Neural cell (in vitro differentiated cells): ENCODE data around the gene KCTD2. TPM values are rescaled to one million over a fixed set of nuclear protein-coding genes. Genes with fewer than 3 reads are reported as not detected.
"Not testable (repeated sequence)": the region's sequence is repeated elsewhere in the genome, so short reads cannot be mapped to it uniquely, and the experiment has no call there.

ENCODE experiments used
- H2AFZ ChIP-seq: fragments of 200-600, 300-800 bp; sonication (generic), shearing (Covaris generic); 2 replicates; pipeline ENCODE4 v1.6.0; 2014; ENCODE audit warnings: low read depth, mild to moderate bottlenecking, antibody characterized with exemption, low read length, moderate library complexity
- H3F3A ChIP-seq: fragments of 200-600 bp; shearing (Covaris generic); 2 replicates; pipeline ENCODE4 v1.6.1; 2016; ENCODE audit warnings: mild to moderate bottlenecking, moderate library complexity, mixed read lengths, antibody characterized with exemption, low read length; ENCODE audit not compliant: insufficient read depth, poor library complexity, severe bottlenecking
- H3K27ac ChIP-seq: fragments of 200-600, 300-800 bp; sonication (generic), shearing (Covaris generic); 2 replicates; pipeline ENCODE4 v1.5.1; 2014; ENCODE audit warnings: mild to moderate bottlenecking, low read length, moderate library complexity
- H3K27me3 ChIP-seq: fragments of 300-800, 200-600 bp; sonication (generic), shearing (Covaris generic); 2 replicates; pipeline ENCODE4 v1.6.0; 2014; ENCODE audit warnings: mild to moderate bottlenecking, low read depth, low read length, moderate library complexity; ENCODE audit not compliant: insufficient read depth
- H3K36me3 ChIP-seq: fragments of 300-800, 200-600 bp; sonication (generic), shearing (Covaris generic); 2 replicates; pipeline ENCODE4 v1.5.1; 2014; ENCODE audit warnings: mild to moderate bottlenecking, antibody characterized with exemption, low read length, moderate library complexity; ENCODE audit not compliant: insufficient read depth
- H3K4me2 ChIP-seq: fragments of 300-800, 200-600 bp; sonication (generic), shearing (Covaris generic); 2 replicates; pipeline ENCODE4 v1.6.0; 2014; ENCODE audit warnings: mild to moderate bottlenecking, low read length
- H3K4me3 ChIP-seq: fragments of 300-800, 200-600 bp; sonication (generic), shearing (Covaris generic); 2 replicates; pipeline ENCODE4 v1.5.1; 2014; ENCODE audit warnings: mild to moderate bottlenecking, low read length, moderate library complexity
- H3K79me2 ChIP-seq: fragments of 200-600 bp; shearing (Covaris generic); replicated peaks from 2 replicates; pipeline ENCODE4 v1.6.0; 2014; ENCODE audit warnings: mild to moderate bottlenecking, low read length, moderate library complexity; ENCODE audit not compliant: insufficient read depth
- H3K9ac ChIP-seq: fragments of 300-800, 200-600 bp; sonication (generic), shearing (Covaris generic); 2 replicates; pipeline ENCODE4 v1.6.1; 2016; ENCODE audit warnings: mild to moderate bottlenecking, low read length, mixed read lengths
- H3K9me2 ChIP-seq: fragments of 200-600 bp; shearing (Covaris generic); 2 replicates; pipeline ENCODE4 v1.6.1; 2016; ENCODE audit warnings: mild to moderate bottlenecking, low read length, mixed read lengths; ENCODE audit not compliant: insufficient read depth
- H3K9me3 ChIP-seq: fragments of 200-600, 300-800 bp; sonication (generic), shearing (Covaris generic); 2 replicates; pipeline ENCODE4 v1.6.1; 2016; ENCODE audit warnings: mild to moderate bottlenecking, mixed run types, low read length, moderate library complexity, mixed read lengths
- H4K20me1 ChIP-seq: fragments of 200-600 bp; shearing (Covaris generic); 2 replicates; pipeline ENCODE4 v1.6.1; 2016; ENCODE audit warnings: mild to moderate bottlenecking, mixed run types; ENCODE audit not compliant: insufficient read depth
- EP300 ChIP-seq: fragments of 450-650 bp; conservative IDR thresholded peaks from 2 replicates; pipeline ENCODE4 v1.6.1; 2014; ENCODE audit warnings: antibody characterized with exemption, mild to moderate bottlenecking, moderate library complexity; ENCODE audit not compliant: poor library complexity, severe bottlenecking
- EZH2 ChIP-seq: fragments of 200-600, 300-800 bp; shearing (Covaris generic), sonication (generic); IDR thresholded peaks from 2 replicates; pipeline ENCODE4 v1.6.1; 2014; ENCODE audit warnings: antibody characterized with exemption, low read length, borderline replicate concordance, mild to moderate bottlenecking; ENCODE audit not compliant: insufficient read depth, poor library complexity, severe bottlenecking
- MXI1 ChIP-seq: fragments of 450-650 bp; conservative IDR thresholded peaks from 2 replicates; pipeline ENCODE4 v1.6.1; 2014; ENCODE audit warnings: antibody characterized with exemption, mild to moderate bottlenecking; ENCODE audit not compliant: poor library complexity, severe bottlenecking
- POLR2AphosphoS5 ChIP-seq: IDR thresholded peaks from 2 replicates; pipeline ENCODE4 v1.6.1; 2012
- RAD21 ChIP-seq: fragments of 450-650 bp; conservative IDR thresholded peaks from 2 replicates; pipeline ENCODE4 v1.6.1; 2014; ENCODE audit warnings: antibody characterized with exemption, mild to moderate bottlenecking, moderate library complexity
- SMC3 ChIP-seq: fragments of 450-650 bp; conservative IDR thresholded peaks from 2 replicates; pipeline ENCODE4 v1.6.1; 2014; ENCODE audit warnings: antibody characterized with exemption, mild to moderate bottlenecking, moderate library complexity; ENCODE audit not compliant: poor library complexity
- TAF1 ChIP-seq: IDR thresholded peaks from 2 replicates; pipeline ENCODE4 v1.6.1; 2012; ENCODE audit warnings: low read depth
- polyA plus RNA-seq: library from polyadenylated mRNA; depleted of rRNA; stranded (reverse); fragments of >200 nt; gene quantifications from 2 replicates; pipeline ENCODE4 v1.2.3, GENCODE V29; 2014
- TF ChIP-seq, protein P1 (sequence below): IDR thresholded peaks from 2 replicates; pipeline ENCODE4 v1.6.1; 2012; ENCODE audit warnings: borderline replicate concordance
- TF ChIP-seq, protein P2 (sequence below): fragments of 450-650 bp; IDR thresholded peaks from 2 replicates; pipeline ENCODE4 v1.5.1; 2014; ENCODE audit warnings: antibody characterized with exemption, mild to moderate bottlenecking, moderate library complexity; ENCODE audit not compliant: poor library complexity, severe bottlenecking

KCTD2 gene
- polyA plus RNA-seq, 1 donor from 2014 or later: 32.8 TPM

DNA sequence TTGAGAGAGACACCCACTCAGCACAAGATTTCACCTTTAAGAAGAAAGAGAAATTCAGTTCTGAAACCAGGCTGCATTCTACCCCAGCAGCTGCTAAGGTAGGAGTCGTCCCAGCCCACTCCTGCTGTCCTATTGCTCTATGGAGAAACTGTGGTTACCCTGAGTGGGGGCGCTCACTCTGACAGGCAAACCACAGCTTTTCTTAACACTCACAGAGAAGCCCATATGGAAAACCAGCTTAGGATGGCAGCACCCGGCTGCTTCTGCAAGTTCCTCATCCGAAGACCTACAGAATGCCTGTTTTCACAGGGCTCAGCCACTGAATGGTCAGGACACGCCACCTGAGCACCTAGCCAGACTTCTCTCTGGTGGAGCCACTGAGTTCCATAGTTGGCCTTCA lies 7.8 kb upstream of the KCTD2 start:
- no peak overlapping the region for H3K4me3 ChIP-seq
- H3K9ac ChIP-seq: no peak overlapping the region
- H3K79me2 ChIP-seq: no peaks in the 10 kb centered on the region
- H4K20me1 ChIP-seq: no peaks in the 10 kb centered on the region
- no peak for TF ChIP-seq TAF1
- no peak for TF ChIP-seq POLR2AphosphoS5
- peaks cover 6% of the 10 kb centered on the region for H3K36me3 ChIP-seq
- H3K27ac ChIP-seq: no peak overlapping the region
- H2AFZ ChIP-seq: no peak overlapping the region
- H3K4me2 ChIP-seq: no peak overlapping the region
- H3K9me3 ChIP-seq: no peaks in the 10 kb centered on the region
- H3K27me3 ChIP-seq: no peaks in the 10 kb centered on the region
- H3K9me2 ChIP-seq: no peaks in the 10 kb centered on the region
- no peaks in the 10 kb centered on the region for H3F3A ChIP-seq

DNA sequence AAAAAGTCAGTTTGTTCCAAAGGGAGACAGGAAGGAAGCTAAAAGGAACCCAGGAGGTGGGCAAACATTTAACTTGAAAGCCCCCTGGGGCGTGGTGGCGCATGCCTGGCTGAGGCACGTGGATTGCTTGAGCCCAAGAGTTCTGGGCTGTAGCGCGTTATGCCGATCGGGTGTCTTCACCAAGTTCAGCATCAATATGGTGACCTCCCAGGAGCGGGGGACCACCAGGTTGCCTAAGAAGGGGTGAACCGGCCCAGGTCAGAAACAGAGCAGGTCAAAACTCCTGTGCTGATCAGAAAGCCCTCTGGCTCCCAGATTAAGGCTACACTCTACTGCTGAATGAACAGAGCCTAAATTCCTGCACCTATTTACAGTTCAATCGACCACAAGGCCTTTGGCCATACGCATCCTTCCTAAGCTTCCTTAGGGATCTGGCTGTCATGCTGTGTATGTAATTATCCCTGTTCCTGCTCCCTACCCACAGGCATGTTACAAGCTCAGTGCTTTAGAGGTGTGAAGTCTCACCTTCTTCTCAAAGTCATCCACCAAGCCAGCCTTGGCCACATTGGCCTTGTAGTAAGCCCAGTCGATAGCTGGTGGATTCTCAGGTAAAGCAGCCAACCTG lies 5.3 kb upstream of the KCTD2 start:
- Histone ChIP-seq H3K9me2 (no peaks in the 10 kb centered on the region), H3K4me3 (no peak overlapping the region), H3K9me3 (no peaks in the 10 kb centered on the region), H3K4me2 (no peak overlapping the region), H3K27ac (no peak overlapping the region), H4K20me1 (no peaks in the 10 kb centered on the region), H3K36me3 (peaks cover 6% of the 10 kb centered on the region), H3K27me3 (no peaks in the 10 kb centered on the region), H2AFZ (no peak overlapping the region), H3K9ac (no peak overlapping the region), H3K79me2 (no peaks in the 10 kb centered on the region), H3F3A (no peaks in the 10 kb centered on the region)
- TF ChIP-seq POLR2AphosphoS5: no peak
- TF ChIP-seq, protein P1, sequence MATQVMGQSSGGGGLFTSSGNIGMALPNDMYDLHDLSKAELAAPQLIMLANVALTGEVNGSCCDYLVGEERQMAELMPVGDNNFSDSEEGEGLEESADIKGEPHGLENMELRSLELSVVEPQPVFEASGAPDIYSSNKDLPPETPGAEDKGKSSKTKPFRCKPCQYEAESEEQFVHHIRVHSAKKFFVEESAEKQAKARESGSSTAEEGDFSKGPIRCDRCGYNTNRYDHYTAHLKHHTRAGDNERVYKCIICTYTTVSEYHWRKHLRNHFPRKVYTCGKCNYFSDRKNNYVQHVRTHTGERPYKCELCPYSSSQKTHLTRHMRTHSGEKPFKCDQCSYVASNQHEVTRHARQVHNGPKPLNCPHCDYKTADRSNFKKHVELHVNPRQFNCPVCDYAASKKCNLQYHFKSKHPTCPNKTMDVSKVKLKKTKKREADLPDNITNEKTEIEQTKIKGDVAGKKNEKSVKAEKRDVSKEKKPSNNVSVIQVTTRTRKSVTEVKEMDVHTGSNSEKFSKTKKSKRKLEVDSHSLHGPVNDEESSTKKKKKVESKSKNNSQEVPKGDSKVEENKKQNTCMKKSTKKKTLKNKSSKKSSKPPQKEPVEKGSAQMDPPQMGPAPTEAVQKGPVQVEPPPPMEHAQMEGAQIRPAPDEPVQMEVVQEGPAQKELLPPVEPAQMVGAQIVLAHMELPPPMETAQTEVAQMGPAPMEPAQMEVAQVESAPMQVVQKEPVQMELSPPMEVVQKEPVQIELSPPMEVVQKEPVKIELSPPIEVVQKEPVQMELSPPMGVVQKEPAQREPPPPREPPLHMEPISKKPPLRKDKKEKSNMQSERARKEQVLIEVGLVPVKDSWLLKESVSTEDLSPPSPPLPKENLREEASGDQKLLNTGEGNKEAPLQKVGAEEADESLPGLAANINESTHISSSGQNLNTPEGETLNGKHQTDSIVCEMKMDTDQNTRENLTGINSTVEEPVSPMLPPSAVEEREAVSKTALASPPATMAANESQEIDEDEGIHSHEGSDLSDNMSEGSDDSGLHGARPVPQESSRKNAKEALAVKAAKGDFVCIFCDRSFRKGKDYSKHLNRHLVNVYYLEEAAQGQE: no peak
- TF ChIP-seq RAD21: no peak
- no peak for TF ChIP-seq EZH2
- no peak for TF ChIP-seq EP300
- TF ChIP-seq TAF1: no peak
- TF ChIP-seq, protein P2, sequence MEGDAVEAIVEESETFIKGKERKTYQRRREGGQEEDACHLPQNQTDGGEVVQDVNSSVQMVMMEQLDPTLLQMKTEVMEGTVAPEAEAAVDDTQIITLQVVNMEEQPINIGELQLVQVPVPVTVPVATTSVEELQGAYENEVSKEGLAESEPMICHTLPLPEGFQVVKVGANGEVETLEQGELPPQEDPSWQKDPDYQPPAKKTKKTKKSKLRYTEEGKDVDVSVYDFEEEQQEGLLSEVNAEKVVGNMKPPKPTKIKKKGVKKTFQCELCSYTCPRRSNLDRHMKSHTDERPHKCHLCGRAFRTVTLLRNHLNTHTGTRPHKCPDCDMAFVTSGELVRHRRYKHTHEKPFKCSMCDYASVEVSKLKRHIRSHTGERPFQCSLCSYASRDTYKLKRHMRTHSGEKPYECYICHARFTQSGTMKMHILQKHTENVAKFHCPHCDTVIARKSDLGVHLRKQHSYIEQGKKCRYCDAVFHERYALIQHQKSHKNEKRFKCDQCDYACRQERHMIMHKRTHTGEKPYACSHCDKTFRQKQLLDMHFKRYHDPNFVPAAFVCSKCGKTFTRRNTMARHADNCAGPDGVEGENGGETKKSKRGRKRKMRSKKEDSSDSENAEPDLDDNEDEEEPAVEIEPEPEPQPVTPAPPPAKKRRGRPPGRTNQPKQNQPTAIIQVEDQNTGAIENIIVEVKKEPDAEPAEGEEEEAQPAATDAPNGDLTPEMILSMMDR: no peak
- no peak for TF ChIP-seq MXI1
- TF ChIP-seq SMC3: no peak

DNA sequence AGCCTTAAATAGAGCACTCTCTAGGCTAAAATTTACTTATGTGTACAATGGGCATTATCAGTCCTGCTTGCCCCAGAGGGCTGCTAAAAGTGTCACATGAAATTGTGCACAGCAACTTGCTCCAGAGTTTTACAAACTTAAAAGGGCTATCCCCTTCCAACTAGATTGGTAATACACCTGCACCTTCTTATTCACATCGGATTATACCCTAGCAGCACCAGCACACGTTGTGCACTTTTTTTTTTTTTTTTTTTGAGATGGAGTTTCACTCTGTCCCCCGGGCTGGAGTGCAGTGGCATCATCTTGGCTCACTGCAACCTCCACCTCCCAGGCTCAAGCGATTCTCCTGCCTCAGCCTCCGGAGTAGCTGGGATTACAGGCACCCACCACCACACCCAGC lies 3.2 kb upstream of the KCTD2 start:
- H3K9me2 ChIP-seq, H3F3A ChIP-seq, H2AFZ ChIP-seq, H3K36me3 ChIP-seq, H3K4me2 ChIP-seq, H3K9me3 ChIP-seq, H3K9ac ChIP-seq, H4K20me1 ChIP-seq, H3K27me3 ChIP-seq, H3K27ac ChIP-seq, H3K4me3 ChIP-seq: not testable (repeated sequence)
- peaks cover 11% of the 10 kb centered on the region for H3K79me2 ChIP-seq
